ENCODE results near the gene ZNF23.

DNA sequence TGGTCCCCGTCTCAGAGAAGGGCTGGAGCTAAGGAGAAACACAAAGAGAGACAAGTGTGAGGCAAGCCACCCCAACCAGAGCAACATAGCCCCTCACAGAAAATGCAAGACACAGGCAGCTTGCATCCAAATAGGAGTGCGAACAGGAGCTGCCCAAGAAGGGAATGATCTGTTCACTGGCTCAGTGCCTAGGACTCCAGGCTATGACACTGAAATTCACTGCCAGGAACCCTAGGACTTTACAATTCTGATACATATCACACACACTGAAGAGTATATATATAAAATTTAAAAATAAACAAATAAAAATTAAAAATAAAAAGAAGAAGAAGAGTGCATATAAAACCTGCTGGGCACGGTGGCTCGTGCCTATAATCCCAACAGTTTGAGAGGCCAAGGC lies 5.2 kb downstream of the ZNF23 start:
- TF ChIP-seq, protein P1, sequence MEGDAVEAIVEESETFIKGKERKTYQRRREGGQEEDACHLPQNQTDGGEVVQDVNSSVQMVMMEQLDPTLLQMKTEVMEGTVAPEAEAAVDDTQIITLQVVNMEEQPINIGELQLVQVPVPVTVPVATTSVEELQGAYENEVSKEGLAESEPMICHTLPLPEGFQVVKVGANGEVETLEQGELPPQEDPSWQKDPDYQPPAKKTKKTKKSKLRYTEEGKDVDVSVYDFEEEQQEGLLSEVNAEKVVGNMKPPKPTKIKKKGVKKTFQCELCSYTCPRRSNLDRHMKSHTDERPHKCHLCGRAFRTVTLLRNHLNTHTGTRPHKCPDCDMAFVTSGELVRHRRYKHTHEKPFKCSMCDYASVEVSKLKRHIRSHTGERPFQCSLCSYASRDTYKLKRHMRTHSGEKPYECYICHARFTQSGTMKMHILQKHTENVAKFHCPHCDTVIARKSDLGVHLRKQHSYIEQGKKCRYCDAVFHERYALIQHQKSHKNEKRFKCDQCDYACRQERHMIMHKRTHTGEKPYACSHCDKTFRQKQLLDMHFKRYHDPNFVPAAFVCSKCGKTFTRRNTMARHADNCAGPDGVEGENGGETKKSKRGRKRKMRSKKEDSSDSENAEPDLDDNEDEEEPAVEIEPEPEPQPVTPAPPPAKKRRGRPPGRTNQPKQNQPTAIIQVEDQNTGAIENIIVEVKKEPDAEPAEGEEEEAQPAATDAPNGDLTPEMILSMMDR (IDR thresholded peaks at IDR 0.05) = no peak
- no peak for TF ChIP-seq POLR2A (IDR thresholded peaks at IDR 0.05)
